Mesodermal cell (in vitro differentiated cells): ENCODE results near the gene LRRC23.

Experiments used
- H3K27ac ChIP-seq: 2 replicates; pipeline ENCODE4 v1.7.0; 2013; ENCODE audit warnings: mild to moderate bottlenecking, low read depth, low read length, moderate library complexity; ENCODE audit not compliant: severe bottlenecking
- H3K36me3 ChIP-seq: 2 replicates; pipeline ENCODE4 v1.7.1; 2013; ENCODE audit warnings: mild to moderate bottlenecking, low read length, moderate library complexity; ENCODE audit not compliant: control insufficient read depth, insufficient read depth
- H3K4me1 ChIP-seq: one replicate; pipeline ENCODE4 v1.7.1; 2013; ENCODE audit warnings: mild to moderate bottlenecking, low read length; ENCODE audit not compliant: insufficient read depth, control insufficient read depth, poor library complexity, severe bottlenecking
- H3K4me3 ChIP-seq: 2 replicates; pipeline ENCODE4 v1.7.0; 2013; ENCODE audit warnings: low read length, control low read depth, mild to moderate bottlenecking; ENCODE audit not compliant: insufficient read depth, poor library complexity, severe bottlenecking; ENCODE audit errors: extremely low read depth
- H3K9me3 ChIP-seq: 2 replicates; pipeline ENCODE4 v1.7.1; 2013; ENCODE audit warnings: mild to moderate bottlenecking, low read length, moderate library complexity; ENCODE audit not compliant: control insufficient read depth
- WGBS, 2 experiments: methylation state at CpG; one replicate each; pipeline ENCODE4 v1.1.5; 2013; ENCODE audit warnings: missing lambda C conversion rate in 2 of 2; ENCODE audit not compliant: insufficient coverage in 2 of 2; 5-methylcytosine and 5-hydroxymethylcytosine counted together

The LRRC23 gene

GRCh38 chr12:6921539-6921938, 16.9 kb downstream of the LRRC23 start:
- H3K4me3 ChIP-seq = no peak overlapping the region
- no peak overlapping the region for H3K27ac ChIP-seq
- H3K4me1 ChIP-seq = peaks cover 29% of the 10 kb centered on the region
- 91 to 97% methylated on average over 6 to 7 of the region's 7 CpGs for WGBS, 2 experiments
- no peaks in the 10 kb centered on the region for H3K9me3 ChIP-seq
- peaks cover 39% of the 10 kb centered on the region for H3K36me3 ChIP-seq

GRCh38 chr12:6921996-6922946, 17.6 kb downstream of the LRRC23 start:
- no peak overlapping the region for H3K4me3 ChIP-seq
- 93 to 99% methylated on average over 9 of the region's 9 CpGs for WGBS, 2 experiments
- no peak overlapping the region for H3K27ac ChIP-seq
- H3K9me3 ChIP-seq = no peaks in the 10 kb centered on the region
- H3K36me3 ChIP-seq = peaks cover 32% of the 10 kb centered on the region
- H3K4me1 ChIP-seq = peaks cover 29% of the 10 kb centered on the region

DNA sequence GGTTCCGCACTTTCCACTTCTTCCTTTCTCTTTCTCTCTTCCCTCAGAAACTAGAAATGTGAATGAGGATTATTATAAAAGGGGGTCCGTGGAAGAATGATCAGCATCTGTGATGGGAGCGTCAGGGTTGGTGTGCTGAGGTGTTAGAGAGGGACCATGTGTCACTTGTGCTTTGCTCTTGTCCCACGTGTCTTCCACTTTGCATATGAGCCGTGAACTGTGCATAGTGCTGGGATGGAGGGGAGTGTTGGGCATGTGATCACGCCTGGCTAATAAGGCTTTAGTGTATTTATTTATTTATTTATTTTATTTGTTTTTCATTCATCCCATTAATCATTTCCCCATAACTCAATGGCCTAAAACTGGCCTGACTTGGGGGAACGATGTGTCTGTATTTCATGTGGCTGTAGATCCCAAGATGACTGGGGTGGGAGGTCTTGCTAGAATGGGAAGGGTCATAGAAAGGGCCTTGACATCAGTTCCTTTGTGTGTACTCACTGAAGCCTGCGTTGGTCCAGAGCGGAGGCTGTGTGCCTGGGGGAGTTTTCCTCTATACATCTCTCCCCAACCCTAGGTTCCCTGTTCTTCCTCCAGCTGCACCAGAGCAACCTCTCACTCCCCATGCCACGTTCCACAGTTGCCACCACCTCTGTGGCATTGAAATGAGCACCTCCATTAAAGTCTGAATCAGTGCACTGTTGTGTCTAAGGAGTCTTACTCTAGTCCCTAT, 18.5 kb downstream of the LRRC23 start:
- no peaks in the 10 kb centered on the region for H3K9me3 ChIP-seq
- peaks cover 27% of the 10 kb centered on the region for H3K36me3 ChIP-seq
- no peak overlapping the region for H3K4me3 ChIP-seq
- peaks cover 25% of the 10 kb centered on the region for H3K4me1 ChIP-seq
- no peak overlapping the region for H3K27ac ChIP-seq
- 85 to 93% methylated on average over 2 to 3 of the region's 10 CpGs for WGBS, 2 experiments

GRCh38 chr12:6923851-6924250, 19.2 kb downstream of the LRRC23 start:
- no peak overlapping the region for H3K27ac ChIP-seq
- no peaks in the 10 kb centered on the region for H3K9me3 ChIP-seq
- H3K36me3 ChIP-seq = peaks cover 27% of the 10 kb centered on the region
- H3K4me1 ChIP-seq = peaks cover 25% of the 10 kb centered on the region
- WGBS, 2 experiments = 64 to 92% methylated on average over 3 to 6 of the region's 6 CpGs
- H3K4me3 ChIP-seq = no peak overlapping the region

- peak overlapping the region; percentile 94 for H3K27ac ChIP-seq
- H3K9me3 ChIP-seq = no peaks in the 10 kb centered on the region
- peaks cover 26% of the 10 kb centered on the region for H3K36me3 ChIP-seq
- WGBS, 2 experiments = 0 to 47% methylated on average over 1 of the region's 1 CpG
- peaks cover 36% of the 10 kb centered on the region for H3K4me1 ChIP-seq
- no peak overlapping the region for H3K4me3 ChIP-seq
These were observed 20.6 kb downstream of the LRRC23 start for GRCh38 chr12:6925239-6925539.

DNA sequence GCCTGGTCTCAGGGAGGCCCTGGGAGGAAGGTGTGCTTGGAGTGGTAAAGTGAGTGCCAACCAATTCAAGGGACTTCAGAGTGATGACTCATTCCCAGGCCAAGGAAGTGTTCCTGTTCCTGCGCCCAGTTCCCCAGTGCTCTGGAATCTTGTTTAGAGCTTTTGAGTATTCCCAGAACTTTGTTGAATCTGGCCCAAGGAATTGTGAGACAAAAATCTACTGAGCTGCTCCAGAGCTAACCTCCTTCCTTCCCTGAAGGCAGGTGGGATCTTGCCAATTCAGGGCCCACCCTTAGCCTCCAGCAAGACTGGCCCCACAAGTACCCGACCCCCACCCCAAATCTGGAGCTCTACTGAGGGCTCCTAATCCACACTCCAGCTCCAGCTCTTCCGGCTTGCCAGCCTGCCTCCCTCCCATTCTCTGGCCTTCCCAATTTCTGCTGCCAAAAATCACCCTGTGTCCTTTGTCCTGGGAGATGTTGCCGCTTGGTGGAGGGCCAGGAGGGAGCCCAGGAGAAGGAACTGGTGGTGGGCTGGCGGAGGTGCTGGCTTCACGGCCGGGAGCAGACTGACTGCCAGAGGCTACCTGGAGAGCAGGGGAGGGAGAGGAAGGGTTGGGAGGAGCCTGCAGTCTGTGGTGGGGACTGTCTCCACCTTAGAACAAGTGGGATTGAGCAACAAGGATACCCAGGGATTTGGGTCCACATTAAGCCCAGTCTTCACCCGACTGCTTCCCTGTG, 21.1 kb downstream of the LRRC23 start:
- peak overlapping the region; percentile 94 for H3K27ac ChIP-seq
- H3K9me3 ChIP-seq = no peaks in the 10 kb centered on the region
- WGBS, 2 experiments = 0 to 2% methylated on average over 6 to 8 of the region's 8 CpGs
- peak overlapping the region; percentile 36 for H3K4me3 ChIP-seq
- H3K36me3 ChIP-seq = peaks cover 27% of the 10 kb centered on the region
- peaks cover 38% of the 10 kb centered on the region for H3K4me1 ChIP-seq

GRCh38 chr12:6927379-6928021, 22.9 kb downstream of the LRRC23 start, which contains the start of gene ATN1:
Gene ATN1, plus strand, starts transcription at chr12:6927959. Its CDS starts 6,043 bp downstream, at chr12:6934002.
- peak within 1 kb of the TSS; percentile 94 for H3K27ac ChIP-seq
- peak within 1 kb of the TSS; percentile 90 for H3K4me3 ChIP-seq
- WGBS, 2 experiments = 0 to 1% methylated on average over 31 to 33 of the region's 66 CpGs
- H3K4me1 ChIP-seq = peaks cover 43% of the 10 kb centered on the region
- H3K36me3 ChIP-seq = peaks cover 26% of the 10 kb centered on the region
- H3K9me3 ChIP-seq = no peaks in the 10 kb centered on the region

DNA sequence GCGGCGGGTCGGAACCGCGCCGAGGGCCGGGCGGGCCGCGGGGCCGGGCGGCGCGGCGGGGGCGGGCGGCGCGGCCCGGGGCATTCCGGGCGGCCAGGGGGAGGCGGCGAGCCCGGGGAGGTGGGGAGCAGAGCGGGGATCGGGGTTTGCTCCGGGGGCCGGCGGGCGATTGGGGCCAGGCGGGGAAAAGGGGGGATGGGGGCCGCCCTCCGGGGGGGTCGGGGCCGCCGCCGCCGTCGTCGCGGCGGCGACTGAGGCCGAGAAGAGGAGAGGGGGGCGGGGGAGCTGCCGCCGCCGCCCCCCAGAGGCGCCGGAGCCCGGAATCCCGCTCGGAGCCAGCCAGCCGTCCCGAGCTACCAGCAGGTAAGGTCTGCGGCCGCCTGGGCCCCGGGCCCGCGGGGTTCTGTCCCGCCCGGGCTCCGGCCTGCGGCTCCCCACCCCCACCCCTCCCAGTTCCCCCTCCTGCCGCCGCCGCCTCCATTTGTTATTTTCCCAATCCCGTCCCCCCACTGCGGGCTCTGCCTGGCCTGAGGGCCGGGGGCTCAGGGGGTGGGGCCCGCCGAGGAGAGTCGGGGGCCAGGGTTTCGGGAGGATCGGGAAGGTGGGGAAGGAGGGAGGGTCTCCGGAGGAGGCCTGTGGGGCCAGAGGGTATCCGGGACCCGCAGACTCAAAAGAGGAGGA, 23.5 kb downstream of the LRRC23 start:
- WGBS, 2 experiments = 0% methylated on average over 19 to 21 of the region's 79 CpGs
- Histone ChIP-seq H3K4me3 (peak overlapping the region; percentile 90), H3K27ac (peak overlapping the region; percentile 2)

DNA sequence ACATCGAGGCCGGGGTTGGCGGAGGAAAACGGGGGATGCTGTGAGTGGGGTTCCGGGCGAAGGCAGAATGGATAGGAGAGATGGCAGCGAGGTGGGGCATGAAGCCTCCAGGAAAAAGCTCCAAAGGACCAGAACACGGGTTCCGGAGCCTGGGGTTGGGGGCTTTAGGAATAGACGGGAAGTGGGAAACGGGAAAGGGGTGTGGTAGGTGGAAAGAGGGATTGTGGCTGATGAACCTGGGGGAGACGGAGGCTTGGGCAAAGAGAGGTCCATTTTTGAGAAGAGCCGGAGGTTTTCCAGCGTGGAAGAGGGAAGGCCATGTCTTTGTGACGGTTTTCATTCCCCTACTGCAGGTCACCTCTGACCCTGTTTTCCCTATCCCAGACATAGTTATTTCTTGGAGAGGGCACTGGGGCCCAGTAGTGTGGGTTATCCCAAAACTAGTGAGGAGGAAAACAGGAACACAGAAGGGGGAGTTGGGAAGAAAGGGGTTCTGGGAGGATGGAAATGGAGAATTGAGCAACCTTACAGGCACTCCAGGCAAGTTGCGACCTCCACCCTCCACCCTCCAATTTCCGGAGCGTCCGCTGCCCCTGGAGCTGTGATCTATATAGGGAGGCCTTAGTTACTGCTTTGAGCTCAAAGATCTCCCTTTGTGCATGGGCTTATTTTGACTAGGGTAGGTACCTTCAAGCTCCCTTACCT, 24.2 kb downstream of the LRRC23 start:
- 0 to 1% methylated on average over 12 to 14 of the region's 19 CpGs for WGBS, 2 experiments
- H3K4me3 ChIP-seq = peak overlapping the region; percentile 90
- H3K4me1 ChIP-seq = peaks cover 45% of the 10 kb centered on the region
- H3K36me3 ChIP-seq = peaks cover 33% of the 10 kb centered on the region
- peak overlapping the region; percentile 16 for H3K27ac ChIP-seq
- H3K9me3 ChIP-seq = no peaks in the 10 kb centered on the region

More for the DNA sequence above, 23.5 kb downstream of the LRRC23 start:
- H3K36me3 ChIP-seq = peaks cover 33% of the 10 kb centered on the region
- H3K4me1 ChIP-seq = peaks cover 43% of the 10 kb centered on the region
- no peaks in the 10 kb centered on the region for H3K9me3 ChIP-seq
